ENCODE data around the gene SLC8A1.

SLC8A1 gene

GRCh38 chr2:40130251-40130994 lies 321.5 kb downstream of the SLC8A1 start:
- TF ChIP-seq, protein P1, sequence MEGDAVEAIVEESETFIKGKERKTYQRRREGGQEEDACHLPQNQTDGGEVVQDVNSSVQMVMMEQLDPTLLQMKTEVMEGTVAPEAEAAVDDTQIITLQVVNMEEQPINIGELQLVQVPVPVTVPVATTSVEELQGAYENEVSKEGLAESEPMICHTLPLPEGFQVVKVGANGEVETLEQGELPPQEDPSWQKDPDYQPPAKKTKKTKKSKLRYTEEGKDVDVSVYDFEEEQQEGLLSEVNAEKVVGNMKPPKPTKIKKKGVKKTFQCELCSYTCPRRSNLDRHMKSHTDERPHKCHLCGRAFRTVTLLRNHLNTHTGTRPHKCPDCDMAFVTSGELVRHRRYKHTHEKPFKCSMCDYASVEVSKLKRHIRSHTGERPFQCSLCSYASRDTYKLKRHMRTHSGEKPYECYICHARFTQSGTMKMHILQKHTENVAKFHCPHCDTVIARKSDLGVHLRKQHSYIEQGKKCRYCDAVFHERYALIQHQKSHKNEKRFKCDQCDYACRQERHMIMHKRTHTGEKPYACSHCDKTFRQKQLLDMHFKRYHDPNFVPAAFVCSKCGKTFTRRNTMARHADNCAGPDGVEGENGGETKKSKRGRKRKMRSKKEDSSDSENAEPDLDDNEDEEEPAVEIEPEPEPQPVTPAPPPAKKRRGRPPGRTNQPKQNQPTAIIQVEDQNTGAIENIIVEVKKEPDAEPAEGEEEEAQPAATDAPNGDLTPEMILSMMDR (IDR thresholded peaks at IDR 0.05): no peak
- no peaks in the 10 kb centered on the region for H3K36me3 ChIP-seq
- H3K9me3 ChIP-seq: no peaks in the 10 kb centered on the region
- no peak overlapping the region for H3K4me3 ChIP-seq (ENCODE audit: low read depth in 1 of 2, low read length in 1 of 2)
- H3K27me3 ChIP-seq: no peaks in the 10 kb centered on the region
- H3K27ac ChIP-seq: no peak overlapping the region
- H3K4me1 ChIP-seq (ENCODE audit: control insufficient read depth in 1 of 2, insufficient read depth in 1 of 2, low read depth in 1 of 2, low read length in 1 of 2): no peaks in the 10 kb centered on the region

DNA sequence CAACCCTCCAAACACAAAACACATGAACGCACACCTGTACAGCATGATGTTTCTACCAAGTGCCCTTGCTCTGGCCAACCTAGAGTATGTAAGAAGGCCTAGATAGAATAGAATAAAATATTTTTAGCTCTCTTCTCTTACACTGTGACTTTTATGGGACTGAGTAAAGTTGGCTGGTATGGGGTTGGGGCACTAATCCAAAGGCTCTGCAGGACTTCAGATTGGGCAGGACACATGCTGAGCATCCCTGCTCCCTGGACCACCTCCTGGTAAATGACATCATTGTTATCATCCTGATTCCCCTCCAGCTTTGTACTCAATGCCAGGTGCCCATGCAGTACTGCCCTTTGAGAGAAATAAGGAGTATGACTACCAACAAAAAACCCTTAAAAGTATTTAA lies 322.2 kb downstream of the SLC8A1 start:
- TF ChIP-seq, protein P1 (IDR thresholded peaks at IDR 0.05): no peak
- Histone ChIP-seq H3K4me1 (ENCODE audit: control insufficient read depth in 1 of 2, insufficient read depth in 1 of 2, low read depth in 1 of 2, low read length in 1 of 2) (no peaks in the 10 kb centered on the region), H3K27ac (no peak overlapping the region), H3K9me3 (no peaks in the 10 kb centered on the region), H3K27me3 (no peaks in the 10 kb centered on the region), H3K36me3 (no peaks in the 10 kb centered on the region), H3K4me3 (ENCODE audit: low read depth in 1 of 2, low read length in 1 of 2) (no peak overlapping the region)

DNA sequence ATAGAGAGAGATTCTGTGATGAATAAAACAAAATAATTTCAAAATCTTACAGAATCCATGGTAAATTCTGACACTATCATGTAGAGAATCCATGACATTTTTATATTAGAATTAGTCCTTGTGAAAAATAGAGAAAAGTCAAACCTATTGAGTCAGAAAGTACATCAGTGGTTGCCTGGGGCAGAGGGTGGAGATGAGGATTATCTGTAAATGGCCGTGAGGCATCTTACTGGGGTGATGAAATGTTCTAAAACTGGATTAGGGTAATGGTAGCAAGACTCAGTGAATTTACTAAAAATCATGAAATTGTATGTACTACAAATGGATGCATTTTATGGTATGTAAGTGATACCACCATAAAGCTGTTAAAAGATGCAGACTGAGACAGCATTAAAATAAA lies 323.1 kb downstream of the SLC8A1 start:
- H3K27ac ChIP-seq: no peak overlapping the region
- H3K4me3 ChIP-seq (ENCODE audit: low read depth in 1 of 2, low read length in 1 of 2): no peak overlapping the region
- H3K36me3 ChIP-seq: no peaks in the 10 kb centered on the region
- no peaks in the 10 kb centered on the region for H3K4me1 ChIP-seq (ENCODE audit: control insufficient read depth in 1 of 2, insufficient read depth in 1 of 2, low read depth in 1 of 2, low read length in 1 of 2)
- H3K27me3 ChIP-seq: no peaks in the 10 kb centered on the region
- TF ChIP-seq, protein P1 (IDR thresholded peaks at IDR 0.05): no peak
- H3K9me3 ChIP-seq: no peaks in the 10 kb centered on the region

DNA sequence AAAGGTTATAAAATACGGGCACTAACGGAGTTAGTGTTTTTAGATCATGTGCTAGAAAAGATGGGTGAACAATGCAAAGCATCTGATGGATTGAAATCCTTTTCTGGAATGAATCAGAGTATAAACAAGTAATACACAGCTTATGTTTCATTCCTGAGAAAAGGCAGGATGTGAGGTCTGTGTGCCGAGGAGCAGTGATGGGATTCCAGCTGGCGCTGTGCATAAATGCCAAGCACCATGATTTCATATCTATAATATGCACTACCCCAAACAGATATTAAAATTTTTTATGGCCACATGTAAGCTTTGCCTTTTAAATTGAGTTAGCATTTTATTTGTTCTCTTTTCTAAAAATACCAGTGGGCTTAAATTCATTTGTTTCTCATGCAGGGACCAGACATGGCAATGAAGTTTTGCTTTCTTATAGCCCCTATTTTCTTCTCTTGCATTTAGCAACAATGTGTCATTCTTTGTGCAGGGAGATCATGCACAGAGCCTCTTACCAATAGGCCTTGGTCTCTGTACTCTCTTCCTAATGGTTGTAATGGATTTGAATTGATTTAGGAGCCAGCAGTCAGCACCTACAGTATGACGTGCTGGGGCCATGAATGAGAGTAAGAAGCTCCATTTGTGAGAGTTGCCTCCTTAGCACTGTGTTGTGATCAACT lies 323.9 kb downstream of the SLC8A1 start:
- H3K27me3 ChIP-seq: no peaks in the 10 kb centered on the region
- H3K36me3 ChIP-seq: no peaks in the 10 kb centered on the region
- H3K27ac ChIP-seq: no peak overlapping the region
- TF ChIP-seq, protein P1 (IDR thresholded peaks at IDR 0.05): no peak
- H3K9me3 ChIP-seq: no peaks in the 10 kb centered on the region
- no peaks in the 10 kb centered on the region for H3K4me1 ChIP-seq (ENCODE audit: control insufficient read depth in 1 of 2, insufficient read depth in 1 of 2, low read depth in 1 of 2, low read length in 1 of 2)
- H3K4me3 ChIP-seq (ENCODE audit: low read depth in 1 of 2, low read length in 1 of 2): no peak overlapping the region

- TF ChIP-seq, protein P1 (IDR thresholded peaks at IDR 0.05): no peak
- H3K9me3 ChIP-seq: no peaks in the 10 kb centered on the region
- no peaks in the 10 kb centered on the region for H3K4me1 ChIP-seq (ENCODE audit: control insufficient read depth in 1 of 2, insufficient read depth in 1 of 2, low read depth in 1 of 2, low read length in 1 of 2)
- H3K27me3 ChIP-seq: no peaks in the 10 kb centered on the region
- H3K27ac ChIP-seq: no peak overlapping the region
- no peaks in the 10 kb centered on the region for H3K36me3 ChIP-seq
- no peak overlapping the region for H3K4me3 ChIP-seq (ENCODE audit: low read depth in 1 of 2, low read length in 1 of 2)
These were observed 324.7 kb downstream of the SLC8A1 start for GRCh38 chr2:40127146-40127545.
